GM11168 (cell line): ENCODE data around the gene CYP26B1.

ENCODE experiments used
- in situ Hi-C: fragments of 300-500 bp; cut with MboI; formaldehyde crosslinking; loops from one replicate; pipeline ENCODE4 v1.12.0; 2022; ENCODE audit warnings: low sequenced_read_pairs; ENCODE audit not compliant: unreplicated experiment

The CYP26B1 gene

DNA sequence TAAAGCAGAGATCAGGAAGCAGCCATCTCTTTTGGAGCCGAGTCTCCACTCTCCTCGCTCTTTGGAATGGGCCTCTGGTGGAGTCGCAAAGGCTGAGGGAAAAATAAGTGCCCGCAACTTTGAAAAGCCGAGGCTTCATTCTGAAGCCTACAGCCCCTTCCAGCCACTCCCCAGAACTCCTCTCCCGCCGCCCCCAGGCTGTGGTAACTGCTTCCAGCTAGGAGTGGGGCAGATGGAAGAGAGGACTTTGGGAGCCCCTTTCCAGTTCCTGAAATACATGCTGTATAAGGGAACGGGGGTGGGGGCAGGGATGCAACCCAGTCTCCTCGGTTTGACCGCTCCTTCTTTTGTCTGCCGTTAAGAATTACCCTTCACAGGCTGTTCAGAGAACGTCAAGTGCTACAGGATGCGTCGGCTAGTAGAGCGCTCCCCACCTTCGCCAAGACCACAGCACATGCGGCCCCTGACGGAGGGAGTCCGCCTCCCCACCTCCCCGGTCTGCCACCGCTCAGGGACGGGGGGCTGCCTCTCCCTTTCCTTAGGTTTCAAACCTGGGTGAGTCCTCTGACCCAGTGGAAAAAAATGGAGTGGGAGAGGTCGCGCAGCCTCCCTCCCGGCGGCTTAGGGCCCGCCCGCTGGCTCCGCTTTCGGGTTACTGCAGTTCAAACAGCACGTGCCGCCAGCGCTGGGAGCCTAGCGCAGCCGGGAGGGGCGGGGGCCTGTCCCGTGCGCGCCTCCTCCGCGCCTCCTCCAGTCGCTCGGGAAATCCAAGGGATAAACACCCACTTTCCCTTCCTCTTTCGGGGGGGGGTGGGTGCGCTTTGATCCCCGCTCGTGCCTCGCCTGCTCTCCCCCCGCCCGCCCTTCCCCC, 4.9 kb downstream of the CYP26B1 start:
- in situ Hi-C loops = no loop called here

DNA sequence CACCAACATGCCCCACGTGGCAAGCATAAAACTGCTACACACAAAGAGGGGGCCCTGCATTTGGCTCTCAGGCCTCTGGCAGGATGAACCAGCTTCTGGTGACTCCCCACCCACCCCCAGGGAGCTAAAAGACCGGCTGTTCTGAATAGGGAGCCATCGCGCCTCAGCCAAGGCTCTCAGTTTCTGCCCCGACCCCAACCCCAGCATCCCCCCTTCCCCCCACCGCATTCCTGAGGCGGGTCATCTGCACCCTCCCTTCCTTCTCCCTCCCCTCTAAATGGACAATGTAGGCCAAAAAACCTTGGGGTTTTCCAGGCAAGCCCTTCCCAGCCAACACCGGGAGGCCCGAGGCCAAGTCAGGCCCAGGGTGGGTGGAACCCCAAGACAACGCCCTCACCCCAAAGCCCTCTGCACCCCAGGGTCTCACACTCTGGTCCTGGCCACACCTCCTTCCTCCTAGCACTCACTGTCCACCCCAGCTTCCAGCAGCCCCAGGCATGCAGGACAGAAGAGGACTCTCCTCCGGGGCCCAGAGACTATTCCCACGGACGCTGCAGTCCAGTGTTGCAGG, 5.7 kb downstream of the CYP26B1 start:
- in situ Hi-C loops = no loop called here

DNA sequence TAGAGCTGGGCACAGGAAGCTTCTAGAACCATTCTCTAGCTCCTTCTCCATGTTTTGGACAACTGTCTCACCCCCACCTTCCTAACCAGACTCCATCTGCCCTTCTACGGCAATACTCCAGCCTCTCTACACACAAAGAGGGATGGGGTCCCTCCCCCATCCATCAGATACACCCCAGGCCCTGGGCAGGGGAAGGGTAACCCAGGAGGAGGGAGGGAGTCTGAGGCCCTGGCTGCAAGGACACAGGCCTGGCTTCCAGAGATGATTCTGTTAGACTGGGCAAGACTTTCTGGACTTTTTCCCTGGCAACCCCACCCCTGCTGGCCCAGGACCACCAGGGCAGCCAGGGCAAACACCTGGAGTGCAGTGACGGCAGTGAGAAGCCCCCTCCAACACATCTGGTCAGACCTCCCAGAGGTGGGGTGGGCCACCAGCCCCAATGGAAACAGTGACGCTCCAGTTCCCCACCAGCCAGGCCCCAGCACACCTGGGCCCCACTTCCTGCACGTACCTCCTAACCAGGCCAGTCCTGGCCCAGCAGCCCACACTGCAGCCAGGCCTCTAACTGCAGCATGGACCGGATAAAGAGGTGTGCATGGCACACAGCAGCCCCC, 6.5 kb downstream of the CYP26B1 start:
- in situ Hi-C loops = no loop called here

DNA sequence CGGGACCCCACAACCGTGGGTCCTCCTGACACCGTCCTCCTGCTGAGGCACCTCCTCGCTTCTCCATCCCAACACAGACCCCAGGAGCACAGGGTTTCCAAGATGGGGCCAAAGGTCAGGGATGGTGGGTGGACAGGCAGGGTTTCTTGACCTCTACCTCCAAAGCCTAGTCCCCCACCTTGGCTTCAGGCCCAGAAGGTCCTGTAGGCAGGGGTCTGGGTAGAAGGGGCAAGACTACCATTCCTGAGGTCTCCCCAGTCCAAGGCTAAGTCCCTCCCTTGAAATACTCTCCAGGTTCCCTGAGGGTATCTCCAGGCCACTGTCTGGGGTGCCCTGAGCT, 7.1 kb downstream of the CYP26B1 start:
- in situ Hi-C loops = no loop called here

DNA sequence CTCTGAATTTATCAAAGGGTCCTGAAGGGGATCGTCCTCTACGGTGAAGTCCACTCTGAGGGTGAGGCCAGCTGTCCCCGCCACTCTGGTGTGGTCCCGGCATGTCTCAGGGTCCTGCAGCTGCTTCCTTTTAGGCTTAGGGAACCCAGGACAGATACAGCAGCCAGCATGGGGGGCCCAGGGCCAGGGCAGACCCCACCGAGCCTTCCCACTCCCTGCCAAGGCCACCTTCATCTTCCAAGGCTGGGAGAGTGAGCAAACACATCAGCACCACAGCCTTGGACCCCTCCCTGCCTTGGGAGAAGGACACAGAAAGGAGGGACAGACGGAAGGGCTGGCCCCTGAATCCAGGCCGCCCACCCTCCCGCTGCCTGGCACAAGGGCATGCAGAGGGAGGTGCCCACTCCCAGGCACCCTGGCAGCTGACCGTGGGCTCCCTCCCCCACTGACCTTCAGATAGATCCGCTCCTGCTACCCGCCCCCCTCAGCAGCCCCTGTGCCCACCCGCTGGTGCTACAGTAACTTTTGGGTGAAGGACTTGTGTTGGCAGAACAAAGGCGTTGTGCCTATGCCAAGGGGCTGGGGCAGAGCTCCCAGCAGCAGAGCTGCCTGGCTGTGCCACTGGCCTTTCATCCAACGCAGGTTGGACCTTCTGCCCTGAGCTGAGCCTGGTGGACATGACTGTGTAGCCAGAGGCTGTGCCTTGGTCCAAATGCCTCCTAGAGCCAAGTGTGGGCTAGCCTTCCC, 7.6 kb downstream of the CYP26B1 start:
- in situ Hi-C loops = no loop called here

DNA sequence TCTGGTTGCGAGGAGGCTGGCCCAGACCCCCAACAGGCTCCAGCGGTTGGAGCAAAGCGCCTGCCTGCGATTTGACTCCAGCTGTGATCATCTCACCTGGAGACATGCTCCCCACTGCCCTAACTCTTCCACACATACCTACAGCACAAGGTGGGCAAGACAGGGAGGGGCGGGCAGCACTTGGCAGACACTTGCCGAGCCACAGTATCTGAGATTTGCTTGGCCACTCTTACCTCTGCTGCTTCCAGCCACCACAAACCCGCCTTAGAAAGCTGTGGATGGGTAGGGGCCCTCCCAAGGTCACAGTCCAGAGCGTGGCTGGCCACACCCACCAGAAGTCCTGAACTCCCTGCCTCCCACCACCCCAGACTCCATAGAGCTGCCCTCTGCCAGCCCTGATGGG, 8.2 kb downstream of the CYP26B1 start:
- in situ Hi-C loops = no loop called here

DNA sequence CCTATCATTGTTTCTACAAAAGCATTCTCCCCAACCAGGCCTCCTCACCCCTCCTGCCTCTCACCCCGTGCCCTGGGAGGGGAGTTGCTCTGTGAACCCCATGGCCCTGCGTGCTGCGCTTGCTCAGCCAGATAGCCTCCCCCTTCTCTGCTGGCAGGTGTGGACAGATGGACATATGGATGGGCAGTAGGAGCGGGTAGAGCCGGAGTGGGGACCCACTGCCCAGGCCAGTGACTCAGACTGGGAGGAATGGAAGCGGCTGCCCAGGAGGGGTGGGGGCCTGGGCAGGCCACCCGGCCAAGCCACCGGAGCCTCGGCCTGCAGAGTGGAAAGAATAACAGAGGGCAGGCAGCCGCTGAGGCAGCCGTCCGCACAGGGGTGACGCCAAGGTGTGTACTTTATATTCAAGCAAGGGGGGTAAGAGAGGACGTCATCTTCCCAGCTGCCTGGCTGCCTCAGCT, 8.7 kb downstream of the CYP26B1 start:
- in situ Hi-C loops = no loop called here

DNA sequence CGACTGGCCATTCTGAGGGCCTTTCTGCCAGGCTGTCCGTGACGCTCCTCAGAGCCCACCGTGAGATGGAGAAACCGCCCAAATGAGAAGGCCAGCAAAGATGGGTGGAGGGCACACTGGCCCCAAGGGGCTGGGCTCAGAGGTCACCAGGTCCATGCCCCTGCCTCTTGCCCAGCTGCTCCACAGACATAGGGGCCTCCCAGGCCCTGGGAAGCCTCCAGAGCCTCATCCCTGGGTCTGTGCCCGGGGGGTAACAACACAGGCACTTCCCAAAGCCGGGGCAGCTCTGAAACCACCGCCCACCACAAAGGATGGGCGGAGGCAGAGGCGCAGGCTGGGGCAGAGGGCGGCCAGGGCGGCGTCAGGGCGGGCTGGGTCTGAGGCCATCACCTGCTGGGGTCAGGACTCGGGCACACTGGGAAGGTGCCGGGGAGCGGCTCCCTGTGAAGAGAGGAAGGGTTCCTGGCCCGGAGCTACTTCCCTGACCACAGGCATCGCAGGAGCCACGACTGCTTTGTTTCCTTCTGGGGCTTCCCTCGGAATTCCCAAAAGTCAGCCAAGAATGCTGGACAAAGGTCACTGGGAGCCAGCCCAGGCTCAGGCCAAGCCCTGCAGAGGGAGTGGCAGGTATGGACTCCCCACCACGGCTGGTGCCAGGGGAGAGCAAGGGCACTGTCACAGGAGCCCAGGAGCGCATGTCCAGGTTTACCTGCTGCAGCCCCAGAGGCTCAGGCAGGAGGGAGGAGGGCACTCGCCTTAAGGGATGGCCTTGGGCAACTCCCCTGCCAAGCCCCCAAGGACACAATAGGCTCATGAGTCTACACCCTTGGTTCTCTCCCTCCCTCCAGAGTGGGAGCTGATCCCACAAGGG, 9.4 kb downstream of the CYP26B1 start:
- in situ Hi-C loops = no loop called here

DNA sequence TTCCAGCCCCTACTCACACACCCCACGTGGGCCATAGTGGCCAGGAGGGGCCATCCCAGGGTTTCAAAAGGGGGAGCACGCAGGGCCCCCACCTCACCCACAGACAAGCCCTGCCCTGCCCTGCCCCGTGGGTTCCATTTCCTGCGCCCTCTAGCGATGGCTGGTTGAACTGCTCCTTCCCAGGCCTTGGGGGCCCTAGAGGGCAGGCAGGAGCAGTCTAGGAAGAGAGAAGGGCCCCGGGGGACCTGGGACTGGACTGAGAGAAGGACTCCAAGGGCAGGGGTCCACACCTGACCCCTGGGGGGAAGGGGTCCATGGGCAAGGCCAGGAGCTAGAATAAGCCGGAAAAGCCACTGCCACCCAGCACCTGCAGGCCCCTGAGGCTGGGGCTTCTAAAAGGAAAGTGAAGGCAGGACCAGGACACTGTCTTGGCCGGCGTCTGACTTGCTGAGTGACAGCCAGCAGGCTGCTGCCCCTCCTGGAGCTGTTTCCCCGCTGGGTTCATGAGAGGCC, 10.1 kb downstream of the CYP26B1 start:
- in situ Hi-C loops = no loop called here

DNA sequence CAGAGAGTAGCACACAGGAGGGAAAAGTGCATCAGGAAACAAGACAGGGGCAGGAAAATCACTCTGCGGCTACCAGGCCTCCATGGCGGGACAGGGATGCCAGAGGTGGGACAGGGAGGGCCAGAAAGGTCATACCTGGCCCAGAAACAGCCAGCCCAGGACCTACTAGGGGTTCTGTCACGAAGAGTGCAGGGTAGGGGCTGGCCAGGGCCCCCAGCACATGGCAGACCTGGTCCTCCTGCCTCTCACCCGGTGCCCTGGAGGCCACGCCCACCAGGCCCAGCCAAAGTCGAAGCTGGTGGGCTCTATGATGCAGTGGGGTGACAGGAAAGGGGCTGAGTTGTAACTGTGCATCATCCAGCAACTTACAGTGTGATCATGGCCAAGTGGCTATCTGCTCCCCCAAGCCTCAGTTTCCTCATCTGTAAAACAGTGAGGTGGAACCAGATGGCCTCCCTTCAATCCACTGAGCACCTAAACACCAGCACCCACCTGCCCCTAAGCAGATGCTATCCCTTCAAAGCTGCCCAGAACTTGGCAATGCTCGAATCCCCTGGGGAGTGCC, 10.6 kb downstream of the CYP26B1 start:
- in situ Hi-C loops = no loop called here

DNA sequence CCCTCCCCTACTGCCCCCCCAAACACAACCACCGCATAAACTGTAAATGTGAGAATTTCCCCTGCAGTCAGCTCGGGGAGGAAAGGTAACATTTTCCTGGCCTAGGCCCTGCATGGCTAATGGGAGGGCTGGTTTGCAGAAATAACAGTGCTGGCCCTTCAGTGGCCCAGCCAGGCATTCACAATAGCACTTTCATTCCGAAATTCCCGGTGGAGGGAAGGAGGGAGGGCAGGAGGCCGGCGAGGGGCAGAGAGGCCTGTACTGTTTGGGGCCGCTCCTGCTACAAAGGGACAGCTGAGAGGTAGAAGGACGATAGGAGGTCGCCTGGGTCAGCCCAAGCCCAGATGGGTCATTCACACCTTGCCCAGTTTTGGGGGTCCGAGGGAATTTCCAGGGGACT, 11.3 kb downstream of the CYP26B1 start:
- in situ Hi-C loops = no loop called here

DNA sequence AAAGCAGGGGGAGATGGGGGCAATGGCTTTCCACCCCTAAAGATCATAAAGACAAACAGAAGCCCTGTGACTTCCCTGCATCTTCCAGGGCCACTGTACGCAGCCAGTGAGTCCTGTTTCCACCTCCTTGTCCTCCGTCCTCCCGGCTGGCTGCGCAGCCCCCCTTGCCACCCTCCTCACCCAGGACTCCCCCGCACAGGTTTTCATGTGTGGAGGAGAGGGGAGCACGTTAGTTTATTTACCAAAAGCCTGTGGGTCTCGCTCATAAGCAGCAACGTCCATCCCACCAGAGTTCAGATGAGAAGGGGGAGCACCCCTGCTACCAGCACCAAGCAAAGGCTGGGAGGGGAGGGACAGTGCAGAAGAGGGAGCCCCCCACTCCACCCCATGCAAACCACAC, 11.7 kb downstream of the CYP26B1 start:
- in situ Hi-C loops = no loop called here

DNA sequence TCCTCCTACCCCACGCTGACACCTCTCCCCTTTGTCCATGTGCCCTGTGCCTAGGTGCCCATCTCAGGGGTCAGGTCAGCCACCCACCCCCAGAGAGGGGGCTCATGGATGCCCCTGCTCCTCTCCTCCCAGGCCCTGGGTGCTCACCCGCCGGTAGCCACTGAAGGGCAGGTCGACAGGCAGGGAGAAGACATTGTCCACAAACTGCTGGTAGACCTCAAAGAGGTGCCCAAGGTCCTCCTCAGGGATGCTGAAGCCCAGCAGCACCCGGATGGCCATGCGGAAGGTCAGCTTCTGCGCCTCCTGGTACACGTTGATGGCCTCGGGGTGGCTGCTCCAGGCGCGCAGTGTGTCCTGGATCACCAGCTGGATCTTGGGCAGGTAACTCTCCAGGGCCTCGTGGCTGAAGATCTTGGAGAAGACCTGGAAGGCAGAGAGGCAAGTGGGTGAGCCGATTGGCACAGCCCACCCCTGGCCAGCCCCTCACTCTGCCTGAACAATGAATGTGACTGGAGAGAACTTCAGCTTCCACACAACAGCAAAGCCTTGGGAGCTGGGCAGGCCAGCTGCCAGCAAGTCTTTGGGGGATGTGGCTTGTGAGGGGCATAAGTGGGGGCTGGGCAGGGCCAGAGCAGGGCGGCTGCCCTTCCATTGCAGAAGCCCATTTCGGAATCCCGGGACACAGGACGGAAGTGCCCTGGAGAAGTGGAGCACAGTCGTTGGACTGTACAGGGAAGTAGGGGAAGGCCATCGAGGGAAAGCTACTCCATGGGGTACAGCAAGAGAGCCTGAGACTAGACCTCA, 12.5 kb downstream of the CYP26B1 start:
- in situ Hi-C loops = no loop called here

DNA sequence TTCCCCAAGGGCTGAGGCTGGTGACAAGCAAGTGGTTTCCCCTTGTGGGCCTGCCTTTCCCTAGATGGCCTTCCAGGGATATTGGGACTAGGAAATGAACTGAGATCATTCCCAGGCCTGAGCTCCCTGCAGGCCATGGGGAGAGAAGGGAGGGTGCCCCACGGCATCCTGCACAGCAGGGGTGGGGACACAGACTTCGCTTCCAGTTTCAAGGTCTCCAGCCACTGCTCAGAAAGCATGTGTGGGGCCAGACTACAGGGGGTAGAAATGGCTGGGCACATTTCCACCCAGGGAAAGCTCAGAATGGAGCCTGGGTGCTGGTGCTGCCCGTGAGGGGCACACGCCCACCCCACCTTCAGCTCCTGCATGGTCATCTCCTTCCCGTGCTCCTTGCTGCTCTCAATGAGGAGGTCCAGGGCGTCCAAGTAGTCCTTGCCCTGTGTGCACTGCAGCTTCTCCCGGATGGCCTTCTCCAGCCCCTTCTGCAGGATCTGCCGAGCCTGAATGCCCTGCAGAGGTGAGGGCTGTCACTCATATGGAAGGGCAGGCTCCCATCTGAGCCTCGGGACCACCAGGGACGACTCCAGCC, 13.2 kb downstream of the CYP26B1 start:
- in situ Hi-C loops = no loop called here

DNA sequence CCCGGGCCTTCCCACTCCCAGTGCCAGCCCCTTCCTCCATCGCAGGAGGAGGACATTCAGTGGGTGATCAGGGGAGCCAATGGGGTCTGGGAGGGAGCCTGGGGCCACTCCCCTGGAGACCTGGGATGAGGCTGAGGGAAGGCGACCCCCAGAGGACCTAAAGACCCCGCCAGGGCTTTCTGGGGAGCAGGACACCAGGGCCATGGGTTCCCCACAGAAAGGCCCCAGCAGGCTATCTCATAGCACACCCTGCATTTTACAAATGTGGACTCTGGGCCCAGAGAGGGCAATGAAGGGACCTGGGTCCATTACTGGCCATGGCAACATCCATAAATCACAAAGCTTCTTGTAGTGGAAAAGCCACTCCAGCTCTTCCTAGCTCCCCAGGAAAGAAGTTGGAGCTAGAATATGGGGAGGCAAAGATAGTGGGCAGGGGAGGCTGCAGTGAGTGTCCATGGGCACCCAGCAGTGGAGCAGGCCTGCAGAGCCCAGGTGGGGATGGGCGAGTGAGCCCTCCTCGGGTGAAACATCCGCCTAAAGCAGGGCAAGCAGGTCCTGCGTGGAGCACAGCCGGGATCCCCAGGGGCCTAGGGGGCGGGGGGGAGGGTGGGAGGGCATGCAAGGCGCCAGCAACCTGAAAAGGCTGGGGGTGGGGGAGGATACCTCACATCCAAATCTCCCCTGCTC, 13.8 kb downstream of the CYP26B1 start:
- in situ Hi-C loops = no loop called here

DNA sequence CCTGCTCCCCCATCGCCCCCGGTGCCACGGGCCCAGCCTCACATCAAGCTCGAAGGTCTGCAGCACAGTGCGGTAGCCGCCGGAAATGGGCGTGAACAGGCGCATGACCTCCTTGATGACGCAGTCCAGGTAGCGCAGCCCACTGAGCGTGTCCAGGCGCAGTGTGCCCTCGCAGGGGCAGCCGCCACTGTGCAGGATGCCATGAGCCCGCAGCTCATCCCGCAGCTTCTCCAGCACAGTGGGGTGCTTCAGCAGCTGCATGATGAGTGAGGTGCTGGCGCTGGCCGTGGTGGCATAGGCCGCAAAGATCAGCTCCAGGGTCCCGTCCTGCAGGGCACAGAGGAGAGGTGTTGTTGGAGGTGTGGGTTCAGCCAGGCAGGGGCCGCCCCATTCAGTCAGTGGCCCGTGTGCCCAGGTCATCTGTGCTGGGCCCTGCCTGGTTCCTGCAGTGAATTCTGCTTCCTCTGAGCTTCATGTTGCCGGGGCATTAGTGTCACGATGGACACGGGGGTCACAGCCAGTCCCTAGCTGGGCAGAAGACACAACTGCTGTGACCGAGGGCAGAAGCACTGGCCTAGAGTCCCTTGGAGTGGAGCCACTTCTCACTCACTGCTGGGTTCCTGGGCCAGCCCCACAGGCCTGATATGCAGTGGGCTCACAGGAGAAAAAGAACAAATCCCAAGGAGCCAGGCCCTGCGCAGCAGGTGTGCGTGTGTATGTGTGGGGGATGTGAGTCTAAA, 14.5 kb downstream of the CYP26B1 start:
- in situ Hi-C loops = no loop called here
